DOHH2 (cell line): Measurements from ENCODE around the gene DNAH14.

Experiments
- EZH2phosphoT487 ChIP-seq: fragments of 200-600 bp; sonication (generic); IDR thresholded peaks from 2 replicates; pipeline ENCODE4 v1.6.1; 2017; ENCODE audit warnings: borderline replicate concordance, mild to moderate bottlenecking, antibody characterized with exemption, low read length, moderate library complexity, mixed read lengths
- TF ChIP-seq, protein P1 (sequence below): fragments of 200-600 bp; sonication (generic); IDR thresholded peaks from one replicate; pipeline ENCODE4 v1.5.1; 2014; ENCODE audit warnings: antibody characterized with exemption, mild to moderate bottlenecking, low read depth, low read length; ENCODE audit not compliant: poor library complexity, severe bottlenecking

DNA sequence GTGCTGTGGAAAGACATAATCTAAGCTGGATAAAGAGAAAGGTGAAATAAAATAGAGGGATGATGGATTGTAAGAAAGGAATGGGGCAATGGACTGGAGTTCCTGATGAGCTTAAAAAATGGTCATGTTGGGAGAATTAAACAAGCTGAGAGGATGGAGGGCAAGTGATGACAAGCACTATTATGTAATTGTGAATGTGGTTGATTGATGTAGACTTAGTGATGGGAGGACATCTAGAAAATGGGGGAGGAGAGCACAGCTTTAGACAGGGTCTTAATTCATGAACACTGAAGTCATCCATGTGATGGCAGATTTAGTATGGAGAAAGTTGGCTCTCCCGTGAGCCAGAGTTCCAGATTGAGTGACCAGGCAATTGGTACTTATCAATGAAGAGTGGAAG is 29.0 kb downstream of the DNAH14 start:
- TF ChIP-seq, protein P1, sequence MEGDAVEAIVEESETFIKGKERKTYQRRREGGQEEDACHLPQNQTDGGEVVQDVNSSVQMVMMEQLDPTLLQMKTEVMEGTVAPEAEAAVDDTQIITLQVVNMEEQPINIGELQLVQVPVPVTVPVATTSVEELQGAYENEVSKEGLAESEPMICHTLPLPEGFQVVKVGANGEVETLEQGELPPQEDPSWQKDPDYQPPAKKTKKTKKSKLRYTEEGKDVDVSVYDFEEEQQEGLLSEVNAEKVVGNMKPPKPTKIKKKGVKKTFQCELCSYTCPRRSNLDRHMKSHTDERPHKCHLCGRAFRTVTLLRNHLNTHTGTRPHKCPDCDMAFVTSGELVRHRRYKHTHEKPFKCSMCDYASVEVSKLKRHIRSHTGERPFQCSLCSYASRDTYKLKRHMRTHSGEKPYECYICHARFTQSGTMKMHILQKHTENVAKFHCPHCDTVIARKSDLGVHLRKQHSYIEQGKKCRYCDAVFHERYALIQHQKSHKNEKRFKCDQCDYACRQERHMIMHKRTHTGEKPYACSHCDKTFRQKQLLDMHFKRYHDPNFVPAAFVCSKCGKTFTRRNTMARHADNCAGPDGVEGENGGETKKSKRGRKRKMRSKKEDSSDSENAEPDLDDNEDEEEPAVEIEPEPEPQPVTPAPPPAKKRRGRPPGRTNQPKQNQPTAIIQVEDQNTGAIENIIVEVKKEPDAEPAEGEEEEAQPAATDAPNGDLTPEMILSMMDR = no peak
- TF ChIP-seq EZH2phosphoT487 = no peak
